Skeletal muscle cell (primary cell): Measurements from ENCODE around the gene KRT39.
"Not testable (repeated sequence)": the region's sequence is repeated elsewhere in the genome, so short reads cannot be mapped to it uniquely, and the experiment has no call there.

Experiments used
- DNase-seq: peaks from one replicate; pipeline ENCODE4 v3.0.0-alpha.2; 2010; ENCODE audit warnings: low read depth
- H3K4me3 ChIP-seq: 2 replicates; pipeline ENCODE4 v1.5.1; 2011; ENCODE audit warnings: low read depth, mild to moderate bottlenecking, control low read depth, low read length, moderate library complexity

Gene KRT39

DNA sequence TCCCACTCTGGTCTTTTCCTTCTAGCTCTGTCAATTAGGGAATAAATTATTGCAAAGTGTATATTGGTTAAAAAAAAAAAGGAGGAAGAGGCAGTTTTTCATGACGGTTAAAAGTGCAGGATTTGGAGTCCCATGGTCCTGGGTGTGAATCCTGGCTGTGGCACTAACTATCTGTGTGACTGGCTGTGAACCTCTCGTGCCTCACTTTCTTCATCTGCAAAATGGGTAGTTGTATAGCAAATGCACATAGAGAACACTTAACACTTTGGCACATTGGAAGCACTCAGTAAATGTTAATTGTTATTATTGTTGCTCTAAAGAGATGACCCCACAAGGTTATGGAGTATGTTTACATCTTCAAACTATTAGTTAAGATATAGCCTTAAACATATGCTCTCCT, 18.8 kb downstream of the KRT39 start:
- H3K4me3 ChIP-seq = no peak overlapping the region
- DNase-seq = no peak

DNA sequence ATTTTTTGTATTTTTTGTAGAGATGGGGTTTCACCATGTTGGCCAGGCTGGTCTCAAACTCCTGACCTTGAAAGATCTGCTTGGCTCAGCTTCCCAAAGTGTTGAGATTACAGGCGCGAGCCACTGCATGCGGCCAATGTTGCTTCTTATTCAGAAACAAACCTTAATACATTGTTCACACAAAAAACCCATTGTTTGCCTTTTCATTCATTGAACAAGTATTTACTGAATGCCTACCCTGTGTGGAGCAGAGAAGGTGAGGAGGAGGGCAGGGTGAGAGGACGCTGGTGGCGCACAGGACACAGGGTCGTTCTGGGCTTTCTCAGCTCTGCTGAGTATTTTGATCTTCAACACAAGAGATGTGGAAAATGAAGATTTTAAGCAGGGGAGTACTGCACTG, 21.3 kb downstream of the KRT39 start:
- DNase-seq = no peak
- no peak overlapping the region for H3K4me3 ChIP-seq

GRCh38 chr17:40944531-40944930, 22.2 kb downstream of the KRT39 start:
- DNase-seq = no peak
- no peak overlapping the region for H3K4me3 ChIP-seq

- DNase-seq = no peak
- no peak overlapping the region for H3K4me3 ChIP-seq
Measured at GRCh38 chr17:40942553-40942952, 24.2 kb downstream of the KRT39 start.

- H3K4me3 ChIP-seq = no peak overlapping the region
Measured at GRCh38 chr17:40940266-40940665, 26.5 kb downstream of the KRT39 start.

DNA sequence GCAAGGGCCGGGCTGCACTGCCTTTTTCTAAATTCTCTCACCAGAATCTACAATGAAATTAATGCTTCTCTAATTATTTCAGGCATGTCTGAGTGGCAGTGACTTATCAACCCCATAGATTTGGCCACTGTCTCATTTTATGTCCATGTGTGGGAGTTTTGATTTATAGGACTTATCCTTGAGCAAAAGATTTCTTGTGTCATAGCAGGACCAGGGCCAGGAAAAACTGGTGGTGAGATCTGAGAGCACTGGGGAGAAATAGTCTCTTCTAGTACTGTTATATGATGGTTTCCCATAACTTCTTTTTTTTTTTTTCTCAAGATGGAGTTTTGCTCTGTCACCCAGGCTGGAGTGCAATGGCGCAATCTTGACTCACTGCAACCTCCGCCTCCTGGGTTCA, 27.8 kb downstream of the KRT39 start:
- DNase-seq = peak; percentile 54
- no peak overlapping the region for H3K4me3 ChIP-seq

More at GRCh38 chr17:40940266-40940665, 26.5 kb downstream of the KRT39 start:
- no peak for DNase-seq

DNA sequence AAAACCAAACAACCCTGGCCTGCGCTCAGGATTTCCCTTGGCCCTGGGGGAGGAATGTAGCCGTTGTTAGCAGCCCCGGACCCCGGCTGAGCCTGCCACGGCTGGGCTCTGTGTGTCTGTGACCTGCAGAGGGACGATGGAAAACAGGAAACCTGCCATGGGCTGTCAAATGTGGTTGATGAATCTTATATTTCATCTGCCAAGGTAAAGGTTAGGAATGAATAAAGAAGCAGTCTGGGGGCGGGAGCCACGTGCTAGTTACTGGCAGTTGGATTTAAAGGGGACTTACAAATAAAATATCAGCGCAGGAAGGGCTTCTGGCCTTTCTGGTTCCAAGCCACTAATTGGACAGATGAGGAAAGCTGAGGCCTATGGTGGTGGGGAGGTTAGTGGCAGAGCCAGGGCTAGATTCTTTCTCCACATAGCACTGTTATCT, 29.3 kb downstream of the KRT39 start, which contains the start of gene KRT23:
KRT23 (minus strand) TSS at position 263 of the 436 bp plus-strand sequence. CDS start 1,043 bp downstream, outside the sequence.
- H3K4me3 ChIP-seq = no peak within 1 kb of the TSS
- no peak for DNase-seq

DNA sequence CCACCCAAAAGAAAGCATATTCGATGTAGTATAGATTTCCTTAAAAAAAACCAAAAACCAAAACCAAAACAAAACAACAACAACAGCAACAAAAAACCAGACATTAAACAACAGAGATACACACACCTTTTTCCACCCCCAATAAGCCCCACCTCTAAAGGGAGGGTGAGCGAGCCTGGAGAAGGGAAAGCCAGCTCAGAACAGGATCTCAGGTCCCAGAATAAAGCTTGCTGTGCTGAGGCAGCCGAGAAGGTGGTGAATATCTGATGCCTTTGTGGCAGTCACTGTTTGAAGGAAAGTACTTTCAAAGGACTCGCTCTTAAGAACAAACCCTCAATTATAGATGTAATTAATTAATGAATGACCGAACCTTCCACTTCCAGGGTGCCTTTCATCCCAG, 29.8 kb downstream of the KRT39 start:
- DNase-seq = no peak
- H3K4me3 ChIP-seq = no peak overlapping the region

GRCh38 chr17:40936437-40936971, 30.2 kb downstream of the KRT39 start:
- no peak overlapping the region for H3K4me3 ChIP-seq
- DNase-seq = no peak

DNA sequence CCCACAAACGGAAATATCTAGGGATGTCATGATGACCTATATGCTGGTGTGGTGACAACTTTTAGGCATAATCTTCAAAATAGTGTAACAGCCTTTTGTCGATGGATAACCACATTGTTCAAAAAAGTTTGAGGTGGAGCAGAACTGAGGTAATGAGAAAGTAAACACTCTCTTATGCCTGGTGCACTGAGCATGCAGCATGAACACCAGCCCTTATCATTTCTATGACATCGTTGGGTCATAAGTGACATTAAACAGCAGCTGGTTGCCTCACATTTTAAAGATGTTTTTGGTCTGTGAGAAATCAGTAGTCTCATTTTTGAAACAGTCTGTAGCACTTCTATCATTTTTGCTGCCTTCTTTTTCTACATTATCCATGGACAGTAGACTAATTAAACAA, 31.1 kb downstream of the KRT39 start:
- DNase-seq = no peak
- H3K4me3 ChIP-seq = no peak overlapping the region

GRCh38 chr17:40932608-40933007, 34.1 kb downstream of the KRT39 start:
- H3K4me3 ChIP-seq = no peak overlapping the region
- DNase-seq = no peak

DNA sequence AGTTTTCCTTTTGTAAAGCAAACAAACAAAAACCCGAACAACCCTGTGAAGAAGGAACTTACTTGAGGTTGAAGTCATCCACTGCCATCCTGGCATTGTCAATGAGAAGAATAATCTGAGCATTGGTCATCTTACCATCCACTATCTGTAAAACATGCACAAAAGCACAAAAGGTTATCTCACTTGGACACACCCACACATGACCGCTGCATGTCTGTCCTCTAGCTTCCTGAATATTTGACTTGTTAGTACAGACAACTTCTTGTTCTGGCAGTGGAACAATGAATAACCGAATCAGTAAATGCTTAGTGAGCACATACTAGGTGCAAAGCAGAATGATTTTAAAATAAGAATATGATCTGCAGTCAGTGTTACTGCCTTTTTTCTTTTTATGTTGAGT, 35.4 kb downstream of the KRT39 start:
- no peak for DNase-seq
- H3K4me3 ChIP-seq = no peak overlapping the region

DNA sequence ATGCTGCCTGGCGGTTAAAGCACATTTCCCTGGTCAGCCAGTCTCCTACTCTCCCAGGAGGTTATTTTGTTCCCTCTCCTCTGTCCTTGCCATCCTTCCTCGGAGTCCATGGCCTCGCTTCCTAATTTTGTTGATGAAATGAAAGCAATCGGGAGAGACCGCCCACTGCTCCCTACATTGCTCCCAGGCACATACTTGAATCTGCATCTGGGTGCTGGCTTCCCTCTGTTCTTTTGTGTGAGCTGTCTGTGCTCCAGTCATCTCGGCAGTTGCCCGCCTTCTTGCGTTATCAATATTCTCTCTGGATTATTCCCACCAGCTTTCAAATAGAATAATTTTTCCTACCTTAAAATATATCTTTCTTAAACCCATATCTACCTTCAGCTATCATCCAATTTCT, 40.4 kb downstream of the KRT39 start:
- DNase-seq = no peak
- no peak overlapping the region for H3K4me3 ChIP-seq

DNA sequence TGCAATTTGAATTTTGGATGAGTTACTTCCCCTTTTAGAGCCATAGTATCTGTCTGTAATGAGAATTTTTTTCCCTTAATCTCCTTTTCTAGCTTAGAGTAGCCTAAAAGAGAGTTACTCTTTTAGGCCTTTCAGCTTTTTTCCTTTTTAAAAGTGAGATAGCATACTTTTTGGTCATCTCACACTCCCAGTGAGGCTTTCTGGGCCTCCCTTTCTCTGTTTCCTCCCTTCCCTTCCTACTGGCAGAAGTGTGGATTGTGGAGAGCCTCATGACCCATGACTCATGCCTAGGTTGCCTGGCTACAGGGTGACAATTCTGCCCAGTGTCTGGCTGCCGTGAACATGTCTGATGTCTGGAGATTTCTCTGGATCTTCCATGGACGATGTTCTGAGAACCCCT, 44.5 kb downstream of the KRT39 start:
- DNase-seq = peak; percentile 47

GRCh38 chr17:40921026-40921425, 45.7 kb downstream of the KRT39 start:
- DNase-seq = no peak
- no peak overlapping the region for H3K4me3 ChIP-seq

More for the DNA sequence above, 44.5 kb downstream of the KRT39 start:
- no peak overlapping the region for H3K4me3 ChIP-seq

- not testable (repeated sequence) for DNase-seq, H3K4me3 ChIP-seq
Measured at GRCh38 chr17:40917116-40917515, 49.6 kb downstream of the KRT39 start.

DNA sequence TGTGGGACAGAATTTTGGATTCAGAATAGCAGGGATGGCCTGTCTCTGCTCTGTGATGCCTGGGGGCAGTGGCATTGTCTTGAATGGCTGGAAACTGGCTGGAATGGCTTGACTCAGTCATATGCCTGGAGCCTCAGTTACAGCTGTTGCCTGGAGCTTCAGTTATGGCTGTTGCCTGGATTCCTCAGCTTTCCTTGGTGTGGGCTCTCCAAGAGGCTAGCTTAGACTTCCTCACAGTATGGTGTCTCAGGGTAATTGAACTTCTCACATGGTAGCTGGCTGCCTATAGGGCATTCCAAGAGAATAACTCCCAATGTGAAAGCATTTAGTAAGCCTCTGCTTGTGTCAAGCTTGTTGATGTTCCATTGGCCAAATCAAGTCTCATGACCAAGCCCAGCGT, 50.4 kb downstream of the KRT39 start:
- no peak for DNase-seq

DNA sequence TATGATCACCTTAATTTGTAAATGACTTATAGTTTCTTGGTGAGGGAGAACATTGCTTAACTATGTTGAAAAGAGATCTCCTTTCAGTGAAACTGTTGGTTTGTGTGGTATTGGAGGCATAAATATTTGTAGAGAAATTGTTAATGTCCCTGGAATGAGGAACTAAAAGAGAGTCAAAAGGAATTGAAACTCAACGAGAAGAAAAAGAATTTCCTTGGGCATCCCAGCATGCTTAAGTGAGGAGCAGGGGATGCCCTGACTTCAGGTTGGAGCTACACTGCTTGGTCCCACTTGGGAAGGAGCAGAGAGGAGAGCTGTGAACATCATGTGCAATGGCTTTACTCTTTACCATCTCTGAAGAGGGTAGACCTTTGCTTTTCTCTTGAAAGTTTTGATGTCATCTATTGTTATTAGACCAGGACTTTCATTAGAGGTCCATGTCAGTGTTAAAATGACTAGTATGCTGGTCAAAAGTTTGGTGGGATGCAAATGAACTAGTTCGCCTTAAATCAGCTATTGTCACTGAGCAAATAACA, 51.0 kb downstream of the KRT39 start:
- no peak for DNase-seq
- no peak overlapping the region for H3K4me3 ChIP-seq

More for the DNA sequence above, 50.4 kb downstream of the KRT39 start:
- H3K4me3 ChIP-seq = no peak overlapping the region

DNA sequence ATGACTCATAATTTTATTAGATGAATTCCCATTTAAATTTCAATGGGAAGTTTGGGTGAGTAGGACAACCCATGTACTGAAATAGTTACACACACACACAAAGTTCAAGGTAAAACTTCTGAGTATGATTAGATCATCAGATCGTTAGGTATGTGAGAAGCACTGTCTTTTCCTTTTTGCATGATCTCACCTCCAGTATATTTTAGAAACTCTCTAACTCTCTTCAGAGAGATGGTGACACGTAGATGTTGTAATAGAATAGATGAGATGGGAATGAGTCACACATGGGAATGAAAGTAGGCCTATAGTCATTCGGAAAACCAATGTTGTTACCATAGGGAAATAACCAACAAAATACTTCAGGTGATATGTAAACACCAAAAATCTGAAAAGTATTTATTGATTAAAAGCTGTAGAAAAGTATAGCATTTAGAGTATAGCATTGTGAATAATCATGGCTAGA, 51.5 kb downstream of the KRT39 start:
- DNase-seq = peak; percentile 91
- no peak overlapping the region for H3K4me3 ChIP-seq

- no peak overlapping the region for H3K4me3 ChIP-seq
- no peak for DNase-seq
Measured at GRCh38 chr17:40914075-40914855, 52.5 kb downstream of the KRT39 start.
